PC-9 (cell line): ENCODE measurements around the gene TSSK2.

Experiments
- CTCF ChIP-seq: fragments of 200-600 bp; sonication (generic); conservative IDR thresholded peaks from 2 replicates; pipeline ENCODE4 v1.6.1; 2017; ENCODE audit warnings: mixed run types, antibody characterized with exemption, mild to moderate bottlenecking, moderate library complexity
- EZH2 ChIP-seq: fragments of 200-600 bp; sonication (generic); IDR thresholded peaks from 2 replicates; pipeline ENCODE4 v1.8.0; 2017; ENCODE audit warnings: antibody characterized with exemption, low read depth

- no peak for TF ChIP-seq CTCF
- no peak for TF ChIP-seq EZH2
Observed at GRCh38 chr22:19126309-19127273, 4.5 kb upstream of the TSSK2 start.
